Hepatocyte (in vitro differentiated cells): ENCODE measurements around the gene ACOXL.

Experiments used
- EZH2 ChIP-seq: fragments of 200-600 bp; sonication (generic); IDR thresholded peaks from 2 replicates; pipeline ENCODE4 v1.6.1; 2016; ENCODE audit warnings: antibody characterized with exemption, mild to moderate bottlenecking, borderline replicate concordance
- EZH2phosphoT487 ChIP-seq: fragments of 200-600 bp; sonication (generic); IDR thresholded peaks from one replicate; pipeline ENCODE4 v1.6.1; 2018; ENCODE audit warnings: antibody characterized with exemption, mild to moderate bottlenecking, low read depth, moderate library complexity; ENCODE audit not compliant: unreplicated experiment, severe bottlenecking
- TF ChIP-seq, protein P1 (sequence below): fragments of 200-600 bp; sonication (generic); IDR thresholded peaks from 2 replicates; pipeline ENCODE4 v1.5.1; 2016; ENCODE audit warnings: antibody characterized with exemption, mild to moderate bottlenecking; ENCODE audit not compliant: poor library complexity

DNA sequence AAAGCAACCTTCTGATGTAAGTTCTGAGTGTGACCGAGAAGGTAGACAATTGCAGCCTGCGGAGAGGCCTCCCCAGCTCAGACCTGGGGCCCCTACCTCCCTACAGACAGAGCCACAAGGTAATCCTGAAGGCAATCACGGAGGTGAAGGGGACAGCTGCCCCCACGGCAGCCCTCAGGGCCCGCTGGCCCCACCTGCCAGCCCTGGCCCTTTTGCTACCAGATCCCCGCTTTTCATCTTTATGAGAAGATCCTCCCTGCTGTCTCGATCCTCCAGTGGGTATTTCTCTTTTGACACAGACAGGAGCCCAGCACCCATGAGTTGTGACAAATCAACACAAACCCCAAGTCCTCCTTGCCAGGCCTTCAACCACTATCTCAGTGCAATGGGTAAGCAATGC is 391.4 kb downstream of the ACOXL start:
- TF ChIP-seq, protein P1, sequence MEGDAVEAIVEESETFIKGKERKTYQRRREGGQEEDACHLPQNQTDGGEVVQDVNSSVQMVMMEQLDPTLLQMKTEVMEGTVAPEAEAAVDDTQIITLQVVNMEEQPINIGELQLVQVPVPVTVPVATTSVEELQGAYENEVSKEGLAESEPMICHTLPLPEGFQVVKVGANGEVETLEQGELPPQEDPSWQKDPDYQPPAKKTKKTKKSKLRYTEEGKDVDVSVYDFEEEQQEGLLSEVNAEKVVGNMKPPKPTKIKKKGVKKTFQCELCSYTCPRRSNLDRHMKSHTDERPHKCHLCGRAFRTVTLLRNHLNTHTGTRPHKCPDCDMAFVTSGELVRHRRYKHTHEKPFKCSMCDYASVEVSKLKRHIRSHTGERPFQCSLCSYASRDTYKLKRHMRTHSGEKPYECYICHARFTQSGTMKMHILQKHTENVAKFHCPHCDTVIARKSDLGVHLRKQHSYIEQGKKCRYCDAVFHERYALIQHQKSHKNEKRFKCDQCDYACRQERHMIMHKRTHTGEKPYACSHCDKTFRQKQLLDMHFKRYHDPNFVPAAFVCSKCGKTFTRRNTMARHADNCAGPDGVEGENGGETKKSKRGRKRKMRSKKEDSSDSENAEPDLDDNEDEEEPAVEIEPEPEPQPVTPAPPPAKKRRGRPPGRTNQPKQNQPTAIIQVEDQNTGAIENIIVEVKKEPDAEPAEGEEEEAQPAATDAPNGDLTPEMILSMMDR: no peak
- TF ChIP-seq EZH2: no peak
- TF ChIP-seq EZH2phosphoT487: no peak
